NCI-H1417 (cell line): ENCODE results near the gene KANSL3.
"Not testable (repeated sequence)": the region's sequence is repeated elsewhere in the genome, so short reads cannot be mapped to it uniquely, and the experiment has no call there.

Source experiments
- DNase-seq, 3 experiments: peaks; one replicate each; lab custom pipeline; 2025; lab: John Stamatoyannopoulos, UW

KANSL3 gene

GRCh38 chr2:96638144-96639121, at the start of gene KANSL3:
Gene KANSL3, minus strand, starts transcription at chr2:96638312. Its CDS starts 1,177 bp downstream, at chr2:96637135.
- peak; percentile 91 to 94 (median 93) for DNase-seq

- peak in 1 of 3 experiments; percentile 25 for DNase-seq
These were observed 49.2 kb upstream of the KANSL3 start for GRCh38 chr2:96687266-96687665.

GRCh38 chr2:96685577-96686459, 47.7 kb upstream of the KANSL3 start:
- peak; percentile 23 to 89 (median 75) for DNase-seq

GRCh38 chr2:96684883-96685576, 46.9 kb upstream of the KANSL3 start:
- peak in 1 of 3 experiments; percentile 39 for DNase-seq

GRCh38 chr2:96683972-96684820, 46.1 kb upstream of the KANSL3 start:
- DNase-seq = no peak

- no peak for DNase-seq
These were observed 45.2 kb upstream of the KANSL3 start for GRCh38 chr2:96683307-96683706.

- no peak for DNase-seq
These were observed 43.4 kb upstream of the KANSL3 start for GRCh38 chr2:96681540-96681939.

- DNase-seq = peak in 1 of 3 experiments; percentile 7
These were observed 42.5 kb upstream of the KANSL3 start for GRCh38 chr2:96680561-96681141.

GRCh38 chr2:96679848-96680247, 41.7 kb upstream of the KANSL3 start:
- peak in 1 of 3 experiments; percentile 23 for DNase-seq

GRCh38 chr2:96669539-96670215, 31.6 kb upstream of the KANSL3 start:
- DNase-seq = no peak

GRCh38 chr2:96668771-96669170, 30.7 kb upstream of the KANSL3 start:
- no peak for DNase-seq

GRCh38 chr2:96665717-96666116, 27.6 kb upstream of the KANSL3 start:
- DNase-seq = not testable (repeated sequence)

- no peak for DNase-seq
These were observed 27.0 kb upstream of the KANSL3 start for GRCh38 chr2:96665083-96665569.

GRCh38 chr2:96664366-96664925, 26.3 kb upstream of the KANSL3 start:
- DNase-seq = no peak

- no peak for DNase-seq
These were observed 25.7 kb upstream of the KANSL3 start for GRCh38 chr2:96663829-96664228.

GRCh38 chr2:96663177-96663576, 25.1 kb upstream of the KANSL3 start:
- no peak for DNase-seq

- no peak for DNase-seq
These were observed 24.2 kb upstream of the KANSL3 start for GRCh38 chr2:96662360-96662759.

- DNase-seq = no peak
These were observed 23.2 kb upstream of the KANSL3 start for GRCh38 chr2:96661324-96661723.

- DNase-seq = no peak
These were observed 18.4 kb upstream of the KANSL3 start for GRCh38 chr2:96656540-96656939.
